ENCODE data around the gene WNT7B. TPM values are rescaled to one million over a fixed set of nuclear protein-coding genes. Genes with fewer than 3 reads are reported as not detected.

The WNT7B gene
- total RNA-seq, 1 donor from 2014 or later: 14.2 TPM

- DNase-seq (ENCODE audit: low read depth, low spot score): no peak
- Mint-ChIP-seq H3K27me3 (ENCODE audit: low read depth) (peaks cover 3% of the 10 kb centered on the region), H3K4me1 (no peaks in the 10 kb centered on the region), H3K9me3 (peaks cover 3% of the 10 kb centered on the region), H3K36me3 (ENCODE audit: low read depth) (peaks cover 3% of the 10 kb centered on the region), H3K4me3 (no peak overlapping the region), H3K27ac (ENCODE audit: unreplicated experiment) (no peak overlapping the region)
- no peak for TF ChIP-seq CTCF (conservative IDR thresholded peaks at IDR 0.05)
These were observed 34.6 kb downstream of the WNT7B start for GRCh38 chr22:45942344-45942743.

DNA sequence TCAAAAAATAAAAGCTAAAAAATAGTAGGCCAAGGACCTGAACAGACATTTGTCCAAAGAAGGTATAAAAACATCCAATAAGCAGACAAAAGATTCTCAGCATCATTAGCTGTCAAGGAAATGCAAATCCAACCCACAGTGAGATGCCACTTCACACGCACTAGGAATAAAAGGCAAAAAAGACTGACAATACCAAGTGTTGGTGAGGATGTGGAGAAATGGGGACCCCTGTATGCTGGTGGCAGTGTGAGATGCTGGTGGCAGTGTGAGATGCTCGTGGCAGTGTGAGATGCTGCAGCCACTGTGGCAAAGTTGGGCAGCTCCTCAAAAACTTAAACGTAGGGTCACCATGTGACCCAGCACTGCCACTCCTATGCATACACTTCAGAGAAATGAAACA is 38.0 kb downstream of the WNT7B start:
- Mint-ChIP-seq H3K27ac (ENCODE audit: unreplicated experiment) (no peak overlapping the region), H3K9me3 (peaks cover 3% of the 10 kb centered on the region), H3K27me3 (ENCODE audit: low read depth) (no peaks in the 10 kb centered on the region), H3K4me1 (no peaks in the 10 kb centered on the region), H3K4me3 (no peak overlapping the region), H3K36me3 (ENCODE audit: low read depth) (peaks cover 3% of the 10 kb centered on the region)
- no peak for DNase-seq (ENCODE audit: low read depth, low spot score)
- no peak for TF ChIP-seq CTCF (conservative IDR thresholded peaks at IDR 0.05)

- TF ChIP-seq CTCF (conservative IDR thresholded peaks at IDR 0.05): no peak
- no peak overlapping the region for H3K4me3 Mint-ChIP-seq
- no peak overlapping the region for H3K27ac Mint-ChIP-seq (ENCODE audit: unreplicated experiment)
- H3K36me3 Mint-ChIP-seq (ENCODE audit: low read depth): peaks cover 3% of the 10 kb centered on the region
- H3K4me1 Mint-ChIP-seq: no peaks in the 10 kb centered on the region
- no peaks in the 10 kb centered on the region for H3K27me3 Mint-ChIP-seq (ENCODE audit: low read depth)
- H3K9me3 Mint-ChIP-seq: peaks cover 3% of the 10 kb centered on the region
- no peak for DNase-seq (ENCODE audit: low read depth, low spot score)
These were observed 39.0 kb downstream of the WNT7B start for GRCh38 chr22:45937960-45938359.

GRCh38 chr22:45935573-45935972 is 41.4 kb downstream of the WNT7B start:
- H3K27ac Mint-ChIP-seq (ENCODE audit: unreplicated experiment): no peak overlapping the region

DNA sequence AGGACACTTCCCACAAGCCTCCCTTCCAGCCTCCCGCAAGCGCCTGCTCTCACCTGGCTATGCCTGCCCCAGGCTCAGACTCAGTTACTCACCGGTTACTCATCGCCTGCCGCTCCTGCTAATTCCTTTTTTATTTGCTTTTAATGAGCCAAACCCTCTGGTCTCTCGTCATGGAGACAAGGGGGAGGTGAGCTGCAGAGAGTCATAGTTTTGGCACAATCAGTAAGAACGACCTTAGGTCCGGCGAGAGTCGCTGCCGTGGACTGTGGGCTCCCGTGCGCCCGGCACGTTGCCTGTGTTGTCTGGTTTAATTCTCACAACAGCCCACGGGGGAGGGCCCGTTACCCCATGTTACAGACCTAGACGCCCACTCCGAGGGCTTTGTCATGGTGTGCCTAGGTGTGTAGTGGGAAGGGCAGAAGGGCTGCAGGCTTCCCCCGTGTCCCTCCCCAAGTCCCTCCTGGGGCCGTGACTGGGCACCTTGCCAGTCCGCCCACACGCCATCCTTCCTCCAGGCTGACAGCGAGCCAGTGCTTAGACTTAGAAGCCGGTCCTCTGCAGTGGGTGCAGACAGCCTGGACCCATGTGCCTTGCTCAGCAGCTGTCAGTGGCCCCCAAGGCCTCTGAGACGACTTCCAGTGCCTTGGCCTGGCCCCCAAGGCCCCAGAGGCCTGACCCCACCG is 42.2 kb downstream of the WNT7B start:
- H3K4me3 Mint-ChIP-seq: no peak overlapping the region
- no peak overlapping the region for H3K27ac Mint-ChIP-seq (ENCODE audit: unreplicated experiment)
- H3K36me3 Mint-ChIP-seq (ENCODE audit: low read depth): peaks cover 3% of the 10 kb centered on the region
- no peak for TF ChIP-seq CTCF (conservative IDR thresholded peaks at IDR 0.05)
- peaks cover 3% of the 10 kb centered on the region for H3K9me3 Mint-ChIP-seq
- DNase-seq (ENCODE audit: low read depth, low spot score): no peak
- no peaks in the 10 kb centered on the region for H3K4me1 Mint-ChIP-seq
- no peaks in the 10 kb centered on the region for H3K27me3 Mint-ChIP-seq (ENCODE audit: low read depth)

More at GRCh38 chr22:45935573-45935972, 41.4 kb downstream of the WNT7B start:
- Mint-ChIP-seq H3K36me3 (ENCODE audit: low read depth) (peaks cover 3% of the 10 kb centered on the region), H3K9me3 (peaks cover 3% of the 10 kb centered on the region), H3K27me3 (ENCODE audit: low read depth) (no peaks in the 10 kb centered on the region), H3K4me1 (no peaks in the 10 kb centered on the region), H3K4me3 (no peak overlapping the region)
- no peak for DNase-seq (ENCODE audit: low read depth, low spot score)
- no peak for TF ChIP-seq CTCF (conservative IDR thresholded peaks at IDR 0.05)

Measured in neural crest cell (in vitro differentiated cells).